Measurements from ENCODE around the gene TRAF7.

DNA sequence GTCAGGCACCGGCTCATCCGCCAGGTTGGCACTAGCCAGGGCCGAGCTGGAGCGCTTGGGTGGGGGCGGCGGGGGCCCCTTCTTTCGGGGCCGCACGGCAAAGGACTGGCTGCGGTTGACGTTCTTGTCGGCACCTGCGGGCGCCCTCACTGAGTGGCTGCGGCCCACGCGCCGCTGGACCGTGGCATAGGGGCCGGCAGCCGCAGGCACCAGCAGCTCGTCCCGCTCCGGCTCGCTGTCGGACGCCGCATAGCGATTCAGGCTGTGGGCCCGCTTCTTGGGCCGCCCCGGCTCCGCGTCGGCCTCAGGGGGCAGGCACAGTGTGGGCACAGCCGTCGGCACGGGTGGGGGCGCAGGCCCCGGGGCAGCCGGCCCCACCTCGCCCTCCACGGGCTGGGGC lies 24.9 kb downstream of the TRAF7 start:
- TF ChIP-seq CTCF (IDR thresholded peaks at IDR 0.05) (no peak), EZH2 (IDR thresholded peaks at IDR 0.05; ENCODE audit: borderline replicate concordance, insufficient read depth, low read depth, low read length, poor library complexity, severe bottlenecking) (no peak)
